HepG2 (cell line): Measurements from ENCODE around the gene PRSS8. TPM values are rescaled to one million over a fixed set of nuclear protein-coding genes. Genes with fewer than 3 reads are reported as not detected.
A peak's percentile ranks its signal among the peaks of the same experiment; 100 is the strongest.

ENCODE experiments used
- CHD4 ChIP-seq: fragments of 200-600 bp; sonication (generic); IDR thresholded peaks from 2 replicates; pipeline ENCODE4 v1.7.0; 2017; ENCODE audit warnings: mild to moderate bottlenecking, low read length, borderline replicate concordance
- HINFP ChIP-seq: sonication (generic); formaldehyde crosslinking; IDR thresholded peaks from 2 replicates; pipeline ENCODE4 v1.4.0; 2020; ENCODE audit warnings: low read depth, mild to moderate bottlenecking, missing genetic modification reagents
- HNF1B ChIP-seq: sonication (generic); formaldehyde crosslinking; IDR thresholded peaks from 2 replicates; pipeline ENCODE4 v1.5.1; 2020; ENCODE audit warnings: mild to moderate bottlenecking, moderate library complexity, missing genetic modification reagents
- HNRNPL ChIP-seq: fragments of 200-400 bp; formaldehyde crosslinking; IDR thresholded peaks from 2 replicates; pipeline ENCODE4 v1.6.1; 2017; ENCODE audit warnings: mild to moderate bottlenecking, low read depth, low read length
- IRF9 ChIP-seq: sonication (generic); formaldehyde crosslinking; IDR thresholded peaks from 2 replicates; pipeline ENCODE4 v1.8.0; 2022; ENCODE audit warnings: missing genetic modification reagents, mild to moderate bottlenecking, borderline replicate concordance
- KAT2B ChIP-seq: fragments of 150-350 bp; IDR thresholded peaks from 2 replicates; pipeline ENCODE4 v1.6.1; 2014; ENCODE audit warnings: low read depth, low read length, borderline replicate concordance
- KDM5B ChIP-seq: sonication (generic); formaldehyde crosslinking; IDR thresholded peaks from 2 replicates; pipeline ENCODE4 v1.4.0; 2020; ENCODE audit warnings: missing genetic modification reagents, mild to moderate bottlenecking, borderline replicate concordance
- MED13 ChIP-seq: sonication (generic); formaldehyde crosslinking; IDR thresholded peaks from 2 replicates; pipeline ENCODE4 v1.5.0; 2020; ENCODE audit warnings: missing genetic modification reagents
- NFIB ChIP-seq: sonication (generic); formaldehyde crosslinking; IDR thresholded peaks from 2 replicates; pipeline ENCODE4 v1.9.0; 2021; ENCODE audit warnings: missing genetic modification reagents, mild to moderate bottlenecking, borderline replicate concordance
- POLR2A ChIP-seq, 2 experiments: IDR thresholded peaks; 2 replicates each; pipeline ENCODE4 v1.6.1; 2011; ENCODE audit warnings: low read depth in 2 of 2, low read length in 2 of 2, mild to moderate bottlenecking in 1 of 2, moderate library complexity in 1 of 2; ENCODE audit not compliant: insufficient read depth in 1 of 2
- RXRA ChIP-seq: sonication (generic); formaldehyde crosslinking; IDR thresholded peaks from 2 replicates; pipeline ENCODE4 v1.5.1; 2020; ENCODE audit warnings: missing genetic modification reagents
- TCF7 ChIP-seq: sonication (generic); IDR thresholded peaks from 2 replicates; pipeline ENCODE4 v1.6.1; 2016; ENCODE audit warnings: antibody characterized with exemption, low read depth
- ZFP1 ChIP-seq: IDR thresholded peaks from 2 replicates; pipeline ENCODE4 v1.6.1; 2016
- ZNF20 ChIP-seq: sonication (generic); formaldehyde crosslinking; IDR thresholded peaks from 2 replicates; pipeline ENCODE4 v1.4.0; 2020; ENCODE audit warnings: mild to moderate bottlenecking, moderate library complexity, missing genetic modification reagents
- ZNF260 ChIP-seq: sonication (generic); formaldehyde crosslinking; IDR thresholded peaks from 2 replicates; pipeline ENCODE4 v1.4.0; 2020; ENCODE audit warnings: missing genetic modification reagents, low read depth, mild to moderate bottlenecking, borderline replicate concordance
- ZNF282 ChIP-seq: fragments of 450-650 bp; IDR thresholded peaks from 2 replicates; pipeline ENCODE4 v1.6.1; 2018; ENCODE audit not compliant: partially characterized antibody
- ZNF572 ChIP-seq: sonication (generic); formaldehyde crosslinking; IDR thresholded peaks from 2 replicates; pipeline ENCODE4 v1.5.1; 2020; ENCODE audit warnings: mild to moderate bottlenecking, missing genetic modification reagents
- ZNF7 ChIP-seq: IDR thresholded peaks from 2 replicates; pipeline ENCODE4 v1.6.1; 2016; ENCODE audit warnings: missing biosample characterization, missing genetic modification reagents
- ZNF75D ChIP-seq: sonication (generic); formaldehyde crosslinking; IDR thresholded peaks from 2 replicates; pipeline ENCODE4 v1.8.1; 2023; ENCODE audit warnings: missing genetic modification reagents, mild to moderate bottlenecking, borderline replicate concordance
- ZSCAN12 ChIP-seq: sonication (generic); formaldehyde crosslinking; IDR thresholded peaks from 2 replicates; pipeline ENCODE4 v1.9.0; 2021; ENCODE audit warnings: mild to moderate bottlenecking, missing genetic modification reagents
- polyA plus RNA-seq, 8 experiments: library from polyadenylated mRNA; depleted of rRNA in 3 of 8; stranded (reverse) in 7 of 8; unstranded in 1 of 8; fragments of >200 nt; fragmentation: Illumina TruSeq in 4 of 8; extraction: Trizol in 4 of 8; gene quantifications; 2 replicates each; pipeline versions ENCODE4 v1.2.1 to v1.2.3, GENCODE V29; 2011 to 2016; ENCODE audit warnings: low read depth in 4 of 8, missing spikeins in 1 of 8, mixed read lengths in 1 of 8; ENCODE audit not compliant: insufficient read depth in 1 of 8
- total RNA-seq, 5 experiments: library from RNA; depleted of rRNA; stranded (reverse); fragments of >200 nt; fragmentation: Illumina TruSeq; extraction: Trizol; gene quantifications; 2 replicates each; pipeline ENCODE4 v1.2.3, GENCODE V29; 2016; ENCODE audit warnings: low read depth in 1 of 5
- TF ChIP-seq, protein P1 (sequence below): IDR thresholded peaks from 2 replicates; pipeline ENCODE4 v1.6.1; 2016; ENCODE audit warnings: low read depth, control low read depth
- TF ChIP-seq, protein P2 (sequence below): sonication (generic); formaldehyde crosslinking; IDR thresholded peaks from 2 replicates; pipeline ENCODE4 v1.8.1; 2022; ENCODE audit warnings: low read depth, mild to moderate bottlenecking, missing genetic modification reagents

Gene PRSS8
- total and polyA plus RNA-seq, 2 of the 13 experiments (the other 11 are each of a cell fraction or from before 2014, with no cell fraction given), result 2.6 to 7.2 TPM

- TF ChIP-seq NFIB (CRISPR knock-in tag) (0 out of 2 replicates have a peak, but pooled peaks have one; percentile 31), POLR2A (IDR thresholded peaks at IDR 0.05; ENCODE audit: insufficient read depth in 1 of 2, low read depth in 2 of 2, low read length in 2 of 2) (peak in 1 of 2 experiments; percentile 40; a peak in 2 of 4 replicates), ZNF75D (CRISPR knock-in tag) (no peak), RXRA (CRISPR knock-in tag) (no peak), HNF1B (0 out of 2 replicates have a peak, but pooled peaks have one; percentile 22), KAT2B (no peak), IRF9 (no peak), CHD4 (0 out of 2 replicates have a peak, but pooled peaks have one; percentile 3), ZNF282 (no peak), KDM5B (CRISPR knock-in tag) (no peak), ZNF260 (no peak), ZSCAN12 (CRISPR knock-in tag) (no peak), MED13 (no peak), ZNF20 (no peak), HNRNPL (no peak), HINFP (CRISPR knock-in tag) (no peak), ZNF7 (no peak), TCF7 (no peak), ZFP1 (CRISPR knock-in tag) (no peak), ZNF572 (CRISPR knock-in tag) (0 out of 2 replicates have a peak, but pooled peaks have one; percentile 62)
- TF ChIP-seq, protein P1, sequence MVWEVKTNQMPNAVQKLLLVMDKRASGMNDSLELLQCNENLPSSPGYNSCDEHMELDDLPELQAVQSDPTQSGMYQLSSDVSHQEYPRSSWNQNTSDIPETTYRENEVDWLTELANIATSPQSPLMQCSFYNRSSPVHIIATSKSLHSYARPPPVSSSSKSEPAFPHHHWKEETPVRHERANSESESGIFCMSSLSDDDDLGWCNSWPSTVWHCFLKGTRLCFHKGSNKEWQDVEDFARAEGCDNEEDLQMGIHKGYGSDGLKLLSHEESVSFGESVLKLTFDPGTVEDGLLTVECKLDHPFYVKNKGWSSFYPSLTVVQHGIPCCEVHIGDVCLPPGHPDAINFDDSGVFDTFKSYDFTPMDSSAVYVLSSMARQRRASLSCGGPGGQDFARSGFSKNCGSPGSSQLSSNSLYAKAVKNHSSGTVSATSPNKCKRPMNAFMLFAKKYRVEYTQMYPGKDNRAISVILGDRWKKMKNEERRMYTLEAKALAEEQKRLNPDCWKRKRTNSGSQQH (CRISPR knock-in tag), result no peak
- TF ChIP-seq, protein P2, sequence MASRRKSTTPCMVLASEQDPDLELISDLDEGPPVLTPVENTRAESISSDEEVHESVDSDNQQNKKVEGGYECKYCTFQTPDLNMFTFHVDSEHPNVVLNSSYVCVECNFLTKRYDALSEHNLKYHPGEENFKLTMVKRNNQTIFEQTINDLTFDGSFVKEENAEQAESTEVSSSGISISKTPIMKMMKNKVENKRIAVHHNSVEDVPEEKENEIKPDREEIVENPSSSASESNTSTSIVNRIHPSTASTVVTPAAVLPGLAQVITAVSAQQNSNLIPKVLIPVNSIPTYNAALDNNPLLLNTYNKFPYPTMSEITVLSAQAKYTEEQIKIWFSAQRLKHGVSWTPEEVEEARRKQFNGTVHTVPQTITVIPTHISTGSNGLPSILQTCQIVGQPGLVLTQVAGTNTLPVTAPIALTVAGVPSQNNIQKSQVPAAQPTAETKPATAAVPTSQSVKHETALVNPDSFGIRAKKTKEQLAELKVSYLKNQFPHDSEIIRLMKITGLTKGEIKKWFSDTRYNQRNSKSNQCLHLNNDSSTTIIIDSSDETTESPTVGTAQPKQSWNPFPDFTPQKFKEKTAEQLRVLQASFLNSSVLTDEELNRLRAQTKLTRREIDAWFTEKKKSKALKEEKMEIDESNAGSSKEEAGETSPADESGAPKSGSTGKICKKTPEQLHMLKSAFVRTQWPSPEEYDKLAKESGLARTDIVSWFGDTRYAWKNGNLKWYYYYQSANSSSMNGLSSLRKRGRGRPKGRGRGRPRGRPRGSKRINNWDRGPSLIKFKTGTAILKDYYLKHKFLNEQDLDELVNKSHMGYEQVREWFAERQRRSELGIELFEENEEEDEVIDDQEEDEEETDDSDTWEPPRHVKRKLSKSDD (CRISPR knock-in tag), result no peak
These were observed 45.7 kb upstream of the PRSS8 start (continued) for GRCh38 chr16:31181102-31181830.
